Left forelimb (tissue), 1 donor: ENCODE data around the gene GAS5.

Experiments
- DNase-seq: peaks from one replicate; pipeline ENCODE4 v3.0.0-alpha.2; 2018; ENCODE audit warnings: low spot score

The GAS5 gene

GRCh38 chr1:173824315-173825081 lies 43.3 kb downstream of the GAS5 start, which contains the start of the genes CENPL and DARS2:
CENPL (minus strand) TSS chr1:173824883; CDS start chr1:173811299, 13,584 bp downstream.
DARS2 (plus strand) TSS chr1:173824673; CDS start chr1:173825230, 557 bp downstream.
- DNase-seq = peak; percentile 95

DNA sequence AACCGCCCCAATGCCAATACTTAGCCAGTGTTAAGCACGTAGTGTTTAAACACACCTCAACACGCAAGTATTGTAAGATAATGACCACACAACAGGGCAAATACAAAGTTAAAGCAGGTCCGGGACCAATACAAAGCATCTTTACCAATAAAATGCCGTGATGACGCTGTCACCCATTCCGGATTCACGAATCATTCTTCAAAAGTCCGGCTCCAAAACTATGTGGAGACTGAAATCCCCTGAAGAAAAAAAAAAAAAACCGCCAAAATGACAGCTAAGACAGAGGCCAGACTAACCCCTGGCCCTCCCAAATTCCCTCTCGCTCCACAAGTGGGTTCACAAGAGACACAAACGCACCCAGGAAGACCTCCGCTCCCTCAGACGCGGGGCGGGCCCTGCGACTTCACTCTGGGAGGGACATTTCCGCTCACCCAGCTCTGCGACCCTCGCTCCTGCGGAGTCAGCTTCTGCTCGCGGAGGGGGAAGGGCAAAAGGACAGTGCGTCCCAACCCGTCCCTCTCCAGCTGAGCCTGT lies 43.9 kb downstream of the GAS5 start:
- DNase-seq = no peak

DNA sequence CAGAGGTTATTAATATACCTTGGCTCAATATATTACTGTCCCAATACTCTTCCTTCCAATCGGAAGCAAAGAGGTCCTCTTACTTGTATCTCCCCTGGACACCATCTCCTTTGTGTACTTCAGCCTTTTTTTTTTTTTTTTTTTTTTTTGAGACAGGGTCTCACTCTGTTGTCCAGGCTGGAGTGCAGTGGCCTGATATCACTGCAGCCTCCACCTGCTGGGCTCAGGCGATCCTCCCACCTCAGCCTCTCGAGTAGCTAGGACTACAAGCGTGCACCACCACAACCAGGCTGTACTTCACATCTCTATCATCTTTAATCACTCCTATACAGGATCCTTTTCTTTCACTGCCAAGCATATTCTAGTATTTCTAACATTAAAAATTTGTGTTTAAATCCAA lies 46.1 kb downstream of the GAS5 start:
- no peak for DNase-seq

GRCh38 chr1:173818459-173818858 lies 49.3 kb downstream of the GAS5 start:
- DNase-seq = no peak
